ENCODE data around the gene CAMTA1. TPM values are rescaled to one million over a fixed set of nuclear protein-coding genes. Genes with fewer than 3 reads are reported as not detected.

Gene CAMTA1
- total RNA-seq, 1 donor from 2014 or later, result 268 TPM

- H3K9me3 Mint-ChIP-seq, result no peaks in the 10 kb centered on the region
- no peak overlapping the region for H3K4me3 ChIP-seq
- H3K27me3 Mint-ChIP-seq (ENCODE audit: insufficient read depth, low read depth), result no peaks in the 10 kb centered on the region
- H3K36me3 Mint-ChIP-seq, result peaks cover 18% of the 10 kb centered on the region
- peaks cover 35% of the 10 kb centered on the region for H4K20me1 ChIP-seq (ENCODE audit: low read depth)
- peaks cover 19% of the 10 kb centered on the region for H3K4me1 ChIP-seq
- DNase-seq (ENCODE audit: low spot score), result no peak
- H3K36me3 ChIP-seq, result no peaks in the 10 kb centered on the region
- H3K27me3 ChIP-seq, result no peaks in the 10 kb centered on the region
- no peaks in the 10 kb centered on the region for H3K9me3 ChIP-seq (ENCODE audit: low read depth)
- H3K9ac ChIP-seq, result no peak overlapping the region
- H3F3A ChIP-seq (ENCODE audit: low read depth), result peaks cover 10% of the 10 kb centered on the region
- no peak overlapping the region for H3K4me2 ChIP-seq
- no peak overlapping the region for H3K27ac ChIP-seq
- peaks cover 32% of the 10 kb centered on the region for H3K4me1 Mint-ChIP-seq
- peaks cover 60% of the 10 kb centered on the region for H3K79me2 ChIP-seq (ENCODE audit: low read depth)
- no peak overlapping the region for H3K4me3 Mint-ChIP-seq
- H3K27ac Mint-ChIP-seq, result no peak overlapping the region
- no peak overlapping the region for H2AFZ ChIP-seq (replicated peaks)
- no peak for TF ChIP-seq EZH2 (IDR thresholded peaks at IDR 0.05)
- no peak for TF ChIP-seq EZH2phosphoT487 (IDR thresholded peaks at IDR 0.05)
- no peak for TF ChIP-seq CTCF (IDR thresholded peaks at IDR 0.05)
These were observed 77.7 kb downstream of the CAMTA1 start for GRCh38 chr1:6862906-6863305.

GRCh38 chr1:6864166-6864565, 78.9 kb downstream of the CAMTA1 start:
- TF ChIP-seq EZH2phosphoT487 (IDR thresholded peaks at IDR 0.05), result no peak
- no peak for TF ChIP-seq EZH2 (IDR thresholded peaks at IDR 0.05)
- TF ChIP-seq CTCF (IDR thresholded peaks at IDR 0.05), result no peak
- no peak overlapping the region for H3K4me3 ChIP-seq
- H3K9ac ChIP-seq, result no peak overlapping the region
- H3K27ac ChIP-seq, result no peak overlapping the region
- H3F3A ChIP-seq (ENCODE audit: low read depth), result peaks cover 21% of the 10 kb centered on the region
- no peaks in the 10 kb centered on the region for H3K27me3 ChIP-seq
- no peak overlapping the region for H3K4me2 ChIP-seq
- H3K27ac Mint-ChIP-seq, result no peak overlapping the region
- H3K79me2 ChIP-seq (ENCODE audit: low read depth), result peaks cover 66% of the 10 kb centered on the region
- peaks cover 32% of the 10 kb centered on the region for H3K4me1 ChIP-seq
- no peak for DNase-seq (ENCODE audit: low spot score)
- H4K20me1 ChIP-seq (ENCODE audit: low read depth), result peaks cover 44% of the 10 kb centered on the region
- no peak overlapping the region for H3K4me3 Mint-ChIP-seq
- no peak overlapping the region for H2AFZ ChIP-seq (replicated peaks)
- H3K4me1 Mint-ChIP-seq, result peaks cover 45% of the 10 kb centered on the region
- no peaks in the 10 kb centered on the region for H3K9me3 Mint-ChIP-seq
- H3K27me3 Mint-ChIP-seq (ENCODE audit: insufficient read depth, low read depth), result no peaks in the 10 kb centered on the region
- H3K36me3 ChIP-seq, result no peaks in the 10 kb centered on the region
- H3K36me3 Mint-ChIP-seq, result peaks cover 18% of the 10 kb centered on the region
- no peaks in the 10 kb centered on the region for H3K9me3 ChIP-seq (ENCODE audit: low read depth)

- Mint-ChIP-seq H3K27me3 (ENCODE audit: insufficient read depth, low read depth) (no peaks in the 10 kb centered on the region), H3K9me3 (no peaks in the 10 kb centered on the region), H3K4me3 (no peak overlapping the region), H3K36me3 (peaks cover 13% of the 10 kb centered on the region), H3K27ac (peak overlapping the region; percentile 5), H3K4me1 (peaks cover 55% of the 10 kb centered on the region)
- H3K27ac ChIP-seq, result no peak overlapping the region
- no peak overlapping the region for H3K4me3 ChIP-seq
- H3F3A ChIP-seq (ENCODE audit: low read depth), result peaks cover 25% of the 10 kb centered on the region
- H3K9me3 ChIP-seq (ENCODE audit: low read depth), result no peaks in the 10 kb centered on the region
- H2AFZ ChIP-seq (replicated peaks), result no peak overlapping the region
- H3K4me2 ChIP-seq, result peak overlapping the region; percentile 43
- peaks cover 55% of the 10 kb centered on the region for H4K20me1 ChIP-seq (ENCODE audit: low read depth)
- TF ChIP-seq CTCF (IDR thresholded peaks at IDR 0.05) (no peak), EZH2phosphoT487 (IDR thresholded peaks at IDR 0.05) (no peak), EZH2 (IDR thresholded peaks at IDR 0.05) (no peak)
- H3K9ac ChIP-seq, result no peak overlapping the region
- H3K27me3 ChIP-seq, result no peaks in the 10 kb centered on the region
- H3K36me3 ChIP-seq, result no peaks in the 10 kb centered on the region
- DNase-seq (ENCODE audit: low spot score), result peak; percentile 74
- H3K79me2 ChIP-seq (ENCODE audit: low read depth), result peaks cover 84% of the 10 kb centered on the region
- H3K4me1 ChIP-seq, result peaks cover 45% of the 10 kb centered on the region
These were observed 81.6 kb downstream of the CAMTA1 start for GRCh38 chr1:6866825-6867224.

Data from neural progenitor cell (in vitro differentiated cells).